ENCODE measurements around the gene KRT85. TPM values are rescaled to one million over a fixed set of nuclear protein-coding genes. Genes with fewer than 3 reads are reported as not detected.

The KRT85 gene
- total and polyA plus RNA-seq, 2 experiments from 2014 or later, result not detected

GRCh38 chr12:52390739-52391617, 23.7 kb upstream of the KRT85 start:
- peak; percentile 61 for DNase-seq
- Histone ChIP-seq H3K27me3 (replicated peaks; ENCODE audit: insufficient read depth) (peaks cover 27% of the 10 kb centered on the region), H4K20me1 (ENCODE audit: insufficient read depth) (no peaks in the 10 kb centered on the region), H3K79me2 (ENCODE audit: insufficient read depth) (no peaks in the 10 kb centered on the region), H3K9me3 (ENCODE audit: low read depth) (no peaks in the 10 kb centered on the region), H2AFZ (no peak overlapping the region), H3F3A (ENCODE audit: insufficient read depth) (peaks cover 6% of the 10 kb centered on the region), H3K9me2 (ENCODE audit: insufficient read depth) (no peaks in the 10 kb centered on the region), H3K4me1 (ENCODE audit: insufficient read depth) (peaks cover 14% of the 10 kb centered on the region), H3K27ac (no peak overlapping the region), H3K9ac (no peak overlapping the region), H3K4me2 (ENCODE audit: unreplicated experiment) (no peak overlapping the region), H3K36me3 (ENCODE audit: low read depth) (no peaks in the 10 kb centered on the region), H3K4me3 (no peak overlapping the region)
- WGBS, 2 experiments (ENCODE audit: low coverage in 1 of 2, low lambda C conversion rate in 2 of 2, missing lambda C conversion rate in 2 of 2), result 55 to 56% methylated on average over 11 of the region's 11 CpGs
- in situ Hi-C loops (cut with MboI), result loop anchor here (25.0 kb wide), 1 partner anchor 596 kb away; no protein-coding TSS in a partner anchor
- TF ChIP-seq EZH2phosphoT487 (IDR thresholded peaks at IDR 0.05; ENCODE audit: insufficient read depth, low read depth) (no peak), EZH2 (IDR thresholded peaks at IDR 0.05; ENCODE audit: insufficient read depth, poor library complexity, severe bottlenecking) (no peak)

- Histone ChIP-seq H3K79me2 (ENCODE audit: insufficient read depth) (no peaks in the 10 kb centered on the region), H4K20me1 (ENCODE audit: insufficient read depth) (no peaks in the 10 kb centered on the region), H3K27me3 (replicated peaks; ENCODE audit: insufficient read depth) (peaks cover 23% of the 10 kb centered on the region), H3K4me1 (ENCODE audit: insufficient read depth) (peaks cover 14% of the 10 kb centered on the region), H3K36me3 (ENCODE audit: low read depth) (no peaks in the 10 kb centered on the region), H3K9me2 (ENCODE audit: insufficient read depth) (no peaks in the 10 kb centered on the region), H2AFZ (no peak overlapping the region), H3K4me3 (no peak overlapping the region), H3F3A (ENCODE audit: insufficient read depth) (peaks cover 6% of the 10 kb centered on the region), H3K4me2 (ENCODE audit: unreplicated experiment) (peak overlapping the region; percentile 61), H3K9ac (peak overlapping the region; percentile 62), H3K27ac (peak overlapping the region; percentile 58), H3K9me3 (ENCODE audit: low read depth) (no peaks in the 10 kb centered on the region)
- in situ Hi-C loops (cut with MboI), result loop anchor here (10.0 to 25.0 kb wide), 2 partner anchors 475 to 598 kb away; no protein-coding TSS in a partner anchor
- peak; percentile 85 for DNase-seq
- no peak for TF ChIP-seq EZH2phosphoT487 (IDR thresholded peaks at IDR 0.05; ENCODE audit: insufficient read depth, low read depth)
- TF ChIP-seq EZH2 (IDR thresholded peaks at IDR 0.05; ENCODE audit: insufficient read depth, poor library complexity, severe bottlenecking), result no peak
- 11% methylated on average over 9 of the region's 9 CpGs for WGBS, 2 experiments (ENCODE audit: low coverage in 1 of 2, low lambda C conversion rate in 2 of 2, missing lambda C conversion rate in 2 of 2)
Observed at GRCh38 chr12:52389313-52390207, 22.3 kb upstream of the KRT85 start.

GRCh38 chr12:52387859-52388258, 20.6 kb upstream of the KRT85 start:
- Histone ChIP-seq H3K4me3 (no peak overlapping the region), H3K27ac (no peak overlapping the region), H3K36me3 (ENCODE audit: low read depth) (no peaks in the 10 kb centered on the region), H3F3A (ENCODE audit: insufficient read depth) (peaks cover 6% of the 10 kb centered on the region), H4K20me1 (ENCODE audit: insufficient read depth) (no peaks in the 10 kb centered on the region), H3K79me2 (ENCODE audit: insufficient read depth) (no peaks in the 10 kb centered on the region), H3K27me3 (replicated peaks; ENCODE audit: insufficient read depth) (peaks cover 31% of the 10 kb centered on the region), H3K4me2 (ENCODE audit: unreplicated experiment) (no peak overlapping the region), H3K9me2 (ENCODE audit: insufficient read depth) (no peaks in the 10 kb centered on the region), H3K9ac (no peak overlapping the region), H3K9me3 (ENCODE audit: low read depth) (no peaks in the 10 kb centered on the region), H2AFZ (no peak overlapping the region), H3K4me1 (ENCODE audit: insufficient read depth) (peaks cover 14% of the 10 kb centered on the region)
- 58 to 67% methylated on average over 2 of the region's 2 CpGs for WGBS, 2 experiments (ENCODE audit: low coverage in 1 of 2, low lambda C conversion rate in 2 of 2, missing lambda C conversion rate in 2 of 2)
- in situ Hi-C loops (cut with MboI), result loop anchor here (10.0 to 25.0 kb wide), 2 partner anchors 477 to 599 kb away; no protein-coding TSS in a partner anchor
- DNase-seq, result no peak
- TF ChIP-seq EZH2 (IDR thresholded peaks at IDR 0.05; ENCODE audit: insufficient read depth, poor library complexity, severe bottlenecking), result no peak
- no peak for TF ChIP-seq EZH2phosphoT487 (IDR thresholded peaks at IDR 0.05; ENCODE audit: insufficient read depth, low read depth)

GRCh38 chr12:52385226-52385702, 18.0 kb upstream of the KRT85 start, which contains the start of gene KRT84:
Gene KRT84, minus strand, starts transcription at chr12:52385652. Its CDS starts 67 bp downstream, at chr12:52385585.
- no peaks in the 10 kb centered on the region for H3K9me3 ChIP-seq (ENCODE audit: low read depth)
- H3K27me3 ChIP-seq (replicated peaks; ENCODE audit: insufficient read depth), result peaks cover 31% of the 10 kb centered on the region
- no peaks in the 10 kb centered on the region for H3K36me3 ChIP-seq (ENCODE audit: low read depth)
- no peak for DNase-seq
- no peak within 1 kb of the TSS for H3K4me2 ChIP-seq (ENCODE audit: unreplicated experiment)
- in situ Hi-C loops (cut with MboI), result loop anchor here (10.0 to 25.0 kb wide), 2 partner anchors 480 to 602 kb away; no protein-coding TSS in a partner anchor
- H4K20me1 ChIP-seq (ENCODE audit: insufficient read depth), result no peaks in the 10 kb centered on the region
- peaks cover 9% of the 10 kb centered on the region for H3K4me1 ChIP-seq (ENCODE audit: insufficient read depth)
- H2AFZ ChIP-seq, result no peak within 1 kb of the TSS
- no peaks in the 10 kb centered on the region for H3K79me2 ChIP-seq (ENCODE audit: insufficient read depth)
- no peak for TF ChIP-seq EZH2phosphoT487 (IDR thresholded peaks at IDR 0.05; ENCODE audit: insufficient read depth, low read depth)
- H3K9me2 ChIP-seq (ENCODE audit: insufficient read depth), result no peaks in the 10 kb centered on the region
- WGBS, 2 experiments (ENCODE audit: low coverage in 1 of 2, low lambda C conversion rate in 2 of 2, missing lambda C conversion rate in 2 of 2), result 82 to 83% methylated on average over 11 of the region's 11 CpGs
- H3K9ac ChIP-seq, result no peak within 1 kb of the TSS
- H3F3A ChIP-seq (ENCODE audit: insufficient read depth), result peaks cover 6% of the 10 kb centered on the region
- no peak within 1 kb of the TSS for H3K27ac ChIP-seq
- H3K4me3 ChIP-seq, result no peak within 1 kb of the TSS
